Panc1 (cell line): ENCODE results near the gene CCDC127. TPM values are rescaled to one million over a fixed set of nuclear protein-coding genes. Genes with fewer than 3 reads are reported as not detected.

Experiments
- ATAC-seq: fragments of 200-7000 bp; cut with Tn5 transposase; 2 replicates; pipeline ENCODE4 v1.9.1; 2020; ENCODE audit warnings: mild to moderate bottlenecking, moderate library complexity
- BruUV-seq: library from RNA; stranded (reverse); fragments of 400-500 nt; replicated peaks from 2 replicates; lab custom pipeline; 2021; lab: Mats Ljungman, UMichigan
- CTCF ChIA-PET: fragments of 300-600 bp; sonication (Branson Sonifier 250); formaldehyde crosslinking; loops from one replicate; lab custom pipeline; 2022; ENCODE audit warnings: antibody characterized with exemption; lab: Charles Lee
- POLR2A ChIA-PET: fragments of 300-600 bp; sonication (Branson Sonifier 250); formaldehyde crosslinking; loops from one replicate; lab custom pipeline; 2022; ENCODE audit warnings: antibody characterized with exemption; lab: Charles Lee
- DNase-seq: peaks from one replicate; pipeline ENCODE4 v3.0.0-alpha.2; 2010; ENCODE audit warnings: low read depth, low spot score
- H3K27ac ChIP-seq: 2 replicates; pipeline ENCODE4 v1.5.1; 2011; ENCODE audit warnings: mild to moderate bottlenecking, low read length, inconsistent platforms
- H3K27me3 ChIP-seq: fragments of 200-500 bp; sonication (Bioruptor generic); 2 replicates; pipeline ENCODE4 v1.6.0; 2014; ENCODE audit warnings: low read length, inconsistent platforms; ENCODE audit not compliant: control insufficient read depth, insufficient read depth
- H3K36me3 ChIP-seq: fragments of 200-500 bp; sonication (Bioruptor generic); 2 replicates; pipeline ENCODE4 v1.5.1; 2014; ENCODE audit warnings: inconsistent platforms, mild to moderate bottlenecking, low read length, moderate library complexity; ENCODE audit not compliant: control insufficient read depth, insufficient read depth
- H3K4me1 ChIP-seq: 2 replicates; pipeline ENCODE4 v1.5.1; 2011; ENCODE audit warnings: inconsistent platforms, mild to moderate bottlenecking, low read length, moderate library complexity; ENCODE audit not compliant: control insufficient read depth, insufficient read depth
- H3K4me3 ChIP-seq, 2 experiments: 2 replicates each; pipeline ENCODE4 v1.5.1; 2011 to 2012; ENCODE audit warnings: low read depth in 2 of 2, low read length in 2 of 2, mild to moderate bottlenecking in 2 of 2, inconsistent platforms in 1 of 2, moderate library complexity in 1 of 2
- H3K9me3 ChIP-seq: fragments of 200-500 bp; sonication (Bioruptor generic); 2 replicates; pipeline ENCODE4 v1.5.1; 2014; ENCODE audit warnings: low read depth, mild to moderate bottlenecking, inconsistent platforms, low read length, moderate library complexity; ENCODE audit not compliant: control insufficient read depth, insufficient read depth
- CTCF ChIP-seq: fragments of 450-650 bp; IDR thresholded peaks from 2 replicates; pipeline ENCODE4 v1.5.1; 2017; ENCODE audit warnings: mild to moderate bottlenecking
- POLR2AphosphoS5 ChIP-seq: IDR thresholded peaks from 2 replicates; pipeline ENCODE4 v1.6.1; 2012; ENCODE audit warnings: mild to moderate bottlenecking, low read depth, low read length, moderate library complexity
- REST ChIP-seq, 2 experiments: IDR thresholded peaks; 2 replicates each; pipeline ENCODE4 v1.6.1; 2011 to 2012; ENCODE audit warnings: low read depth in 2 of 2, control low read depth in 1 of 2, low read length in 1 of 2, mild to moderate bottlenecking in 1 of 2, moderate library complexity in 1 of 2; ENCODE audit not compliant: insufficient read depth in 1 of 2
- SIN3A ChIP-seq: IDR thresholded peaks from 2 replicates; pipeline ENCODE4 v1.6.1; 2012; ENCODE audit warnings: low read depth, mild to moderate bottlenecking, low read length, moderate library complexity, borderline replicate concordance; ENCODE audit not compliant: insufficient read depth
- TCF7L2 ChIP-seq: IDR thresholded peaks from 2 replicates; pipeline ENCODE4 v1.6.1; 2011; ENCODE audit warnings: mild to moderate bottlenecking, low read depth, low read length, inconsistent platforms
- in situ Hi-C: cut with HindIII; loops from 2 replicates; pipeline ENCODE4 v1.10.0; 2016; ENCODE audit warnings: low sequenced_read_pairs, low pct_unique_long_range_greater_than_20kb
- intact Hi-C: fragments of 100-400 bp; cut with micrococcal nuclease; formaldehyde crosslinking; loops from one replicate; pipeline ENCODE4 v1.10.0; 2022; ENCODE audit not compliant: unreplicated experiment
- total RNA-seq: library from RNA; stranded (reverse); gene quantifications from one replicate; pipeline ENCODE4 v1.2.1, GENCODE V29; 2021; ENCODE audit not compliant: unreplicated experiment

CCDC127 gene
- total RNA-seq, 1 experiment from 2014 or later: 8.1 TPM

DNA sequence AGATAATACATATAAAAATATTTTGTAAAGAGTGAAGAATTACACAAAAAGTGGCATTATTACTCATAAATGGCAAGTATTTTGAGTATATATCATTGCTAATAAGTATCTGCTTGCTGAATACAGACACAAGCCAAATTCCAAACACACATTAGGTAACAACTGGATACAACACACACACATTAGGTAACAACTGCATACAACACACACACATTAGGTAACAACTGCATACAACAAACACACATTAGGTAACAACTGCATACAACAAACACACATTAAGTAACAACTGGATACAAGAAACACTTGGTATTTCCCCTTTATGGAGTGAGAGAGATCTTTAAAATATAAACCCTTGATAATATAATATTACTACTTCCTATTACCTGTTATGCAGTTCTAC is 13.5 kb downstream of the CCDC127 start:
- DNase-seq (no peak), ATAC-seq (no peak)
- intact Hi-C loops: no loop called here
- Histone ChIP-seq H3K36me3 (no peaks in the 10 kb centered on the region), H3K4me1 (peaks cover 24% of the 10 kb centered on the region), H3K9me3 (no peaks in the 10 kb centered on the region), H3K4me3 (no peak overlapping the region), H3K27me3 (no peaks in the 10 kb centered on the region), H3K27ac (no peak overlapping the region)
- ChIA-PET CTCF (no interaction called here), POLR2A (no interaction called here)
- TF ChIP-seq REST (IDR thresholded peaks at IDR 0.05; ENCODE audit: insufficient read depth in 1 of 2, low read depth in 2 of 2, low read length in 1 of 2): no peak
- TF ChIP-seq CTCF: no peak
- no peak for TF ChIP-seq SIN3A
- no peak for TF ChIP-seq POLR2AphosphoS5
- no peak for TF ChIP-seq TCF7L2
- in situ Hi-C loops: no loop called here
- BruUV-seq: no TSS peak

DNA sequence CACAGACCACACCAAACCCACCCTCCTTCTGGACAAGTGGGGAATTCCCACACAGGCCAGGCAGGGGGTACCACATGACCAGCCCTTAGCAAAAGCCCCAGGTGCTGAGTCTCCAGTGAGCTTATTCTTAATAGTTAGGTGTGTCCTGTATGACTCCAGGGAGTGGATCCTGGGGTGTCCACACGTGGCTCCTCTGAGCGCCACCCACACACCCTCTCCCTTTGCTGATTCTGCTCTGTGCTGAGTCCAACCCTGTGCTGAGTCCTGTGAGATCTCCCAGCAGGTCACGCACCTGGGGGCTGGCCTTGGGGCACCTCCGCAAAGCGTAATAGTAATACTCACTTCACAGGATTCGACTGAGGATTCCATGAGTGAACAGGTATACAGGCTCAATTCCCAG is 14.0 kb downstream of the CCDC127 start:
- H3K27ac ChIP-seq: no peak overlapping the region
- H3K4me3 ChIP-seq: no peak overlapping the region
- TF ChIP-seq SIN3A (no peak), POLR2AphosphoS5 (no peak), CTCF (no peak), TCF7L2 (no peak)
- H3K9me3 ChIP-seq: no peaks in the 10 kb centered on the region
- DNase-seq (no peak), ATAC-seq (no peak)
- ChIA-PET CTCF (no interaction called here), POLR2A (no interaction called here)
- in situ Hi-C loops (no loop called here), intact Hi-C loops (no loop called here)
- no peaks in the 10 kb centered on the region for H3K36me3 ChIP-seq
- H3K27me3 ChIP-seq: no peaks in the 10 kb centered on the region
- no TSS peak for BruUV-seq
- H3K4me1 ChIP-seq: peaks cover 24% of the 10 kb centered on the region
